ENCODE data around the gene MAPKAP1.

The MAPKAP1 gene

DNA sequence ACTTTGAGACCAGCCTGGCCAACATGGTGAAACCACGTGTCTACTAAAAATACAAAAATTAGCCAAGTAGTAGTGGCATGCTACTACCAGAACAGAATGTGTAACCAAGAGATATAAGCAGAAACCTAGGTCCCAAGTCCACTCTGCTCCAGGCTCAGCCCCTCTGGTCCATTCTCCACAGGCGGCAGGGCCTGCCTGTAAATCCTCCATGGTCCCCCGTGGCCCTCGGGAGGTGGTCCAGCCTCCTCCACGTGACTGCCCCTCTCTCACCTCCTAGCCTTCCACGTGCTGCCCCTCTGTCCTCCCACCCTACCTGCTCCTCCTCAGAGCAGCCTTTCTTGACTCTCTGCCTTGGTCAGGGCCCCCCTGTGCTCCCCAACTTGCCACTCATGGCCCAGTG is 318.0 kb downstream of the MAPKAP1 start:
- Histone ChIP-seq H3K27ac (ENCODE audit: low read depth, low read length) (no peak overlapping the region), H3K4me3 (ENCODE audit: low read length) (no peak overlapping the region)

DNA sequence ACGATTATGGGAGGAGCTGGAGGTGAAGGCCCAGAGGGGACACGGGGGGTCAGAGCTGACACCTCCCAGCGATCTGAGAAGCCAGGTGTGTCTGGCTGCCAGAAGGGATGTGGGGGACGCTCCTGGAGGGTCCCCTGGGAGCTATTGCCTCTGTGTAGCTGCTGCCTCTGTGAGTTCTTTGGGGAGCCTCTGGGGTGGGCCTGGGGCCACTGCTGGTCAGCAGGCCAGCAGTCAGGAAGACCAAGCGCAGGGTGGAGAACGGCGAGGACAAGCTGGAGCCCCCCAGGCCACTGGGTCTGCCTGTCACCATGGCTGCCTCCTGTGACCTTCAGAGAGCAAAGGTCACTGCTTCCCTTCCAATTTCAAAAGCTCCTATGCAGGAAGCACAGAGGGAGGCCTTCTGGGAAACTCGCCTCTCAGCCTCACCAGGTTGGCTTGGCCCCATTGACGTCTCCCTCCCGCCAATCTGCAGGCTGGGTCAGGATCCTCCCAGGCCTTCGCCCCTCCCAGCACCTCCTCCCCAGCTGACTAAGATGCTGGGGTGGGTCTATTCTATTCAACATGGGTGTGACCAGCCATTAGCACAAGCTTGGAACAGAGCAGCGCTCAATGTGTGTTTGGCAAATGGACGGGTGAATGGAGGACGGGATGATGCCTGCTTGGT is 319.0 kb downstream of the MAPKAP1 start:
- Histone ChIP-seq H3K9me3 (ENCODE audit: control insufficient read depth, insufficient read depth, low read length) (no peaks in the 10 kb centered on the region), H3K9me2 (replicated peaks; ENCODE audit: control insufficient read depth, low read length) (no peaks in the 10 kb centered on the region), H3K4me3 (ENCODE audit: low read length) (no peak overlapping the region), H3K79me2 (ENCODE audit: control insufficient read depth, low read length) (no peaks in the 10 kb centered on the region), H4K20me1 (ENCODE audit: control insufficient read depth, insufficient read depth, low read depth, low read length) (no peaks in the 10 kb centered on the region), H3K4me2 (ENCODE audit: low read length) (no peak overlapping the region), H3F3A (ENCODE audit: control insufficient read depth, insufficient read depth) (no peaks in the 10 kb centered on the region), H3K36me3 (ENCODE audit: control insufficient read depth, low read length) (no peaks in the 10 kb centered on the region), H3K27me3 (ENCODE audit: control insufficient read depth, low read length) (no peaks in the 10 kb centered on the region), H3K4me1 (ENCODE audit: control insufficient read depth, low read length) (no peaks in the 10 kb centered on the region), H3K27ac (ENCODE audit: low read depth, low read length) (no peak overlapping the region)
- TF ChIP-seq, protein P1, sequence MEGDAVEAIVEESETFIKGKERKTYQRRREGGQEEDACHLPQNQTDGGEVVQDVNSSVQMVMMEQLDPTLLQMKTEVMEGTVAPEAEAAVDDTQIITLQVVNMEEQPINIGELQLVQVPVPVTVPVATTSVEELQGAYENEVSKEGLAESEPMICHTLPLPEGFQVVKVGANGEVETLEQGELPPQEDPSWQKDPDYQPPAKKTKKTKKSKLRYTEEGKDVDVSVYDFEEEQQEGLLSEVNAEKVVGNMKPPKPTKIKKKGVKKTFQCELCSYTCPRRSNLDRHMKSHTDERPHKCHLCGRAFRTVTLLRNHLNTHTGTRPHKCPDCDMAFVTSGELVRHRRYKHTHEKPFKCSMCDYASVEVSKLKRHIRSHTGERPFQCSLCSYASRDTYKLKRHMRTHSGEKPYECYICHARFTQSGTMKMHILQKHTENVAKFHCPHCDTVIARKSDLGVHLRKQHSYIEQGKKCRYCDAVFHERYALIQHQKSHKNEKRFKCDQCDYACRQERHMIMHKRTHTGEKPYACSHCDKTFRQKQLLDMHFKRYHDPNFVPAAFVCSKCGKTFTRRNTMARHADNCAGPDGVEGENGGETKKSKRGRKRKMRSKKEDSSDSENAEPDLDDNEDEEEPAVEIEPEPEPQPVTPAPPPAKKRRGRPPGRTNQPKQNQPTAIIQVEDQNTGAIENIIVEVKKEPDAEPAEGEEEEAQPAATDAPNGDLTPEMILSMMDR (IDR thresholded peaks at IDR 0.05; ENCODE audit: low read depth, low read length, poor library complexity, severe bottlenecking), result no peak
- TF ChIP-seq EZH2phosphoT487 (IDR thresholded peaks at IDR 0.05; ENCODE audit: borderline replicate concordance, low read length), result no peak

More for the DNA sequence above, 318.0 kb downstream of the MAPKAP1 start:
- no peaks in the 10 kb centered on the region for H4K20me1 ChIP-seq (ENCODE audit: control insufficient read depth, insufficient read depth, low read depth, low read length)
- no peaks in the 10 kb centered on the region for H3F3A ChIP-seq (ENCODE audit: control insufficient read depth, insufficient read depth)
- no peaks in the 10 kb centered on the region for H3K79me2 ChIP-seq (ENCODE audit: control insufficient read depth, low read length)
- no peaks in the 10 kb centered on the region for H3K4me1 ChIP-seq (ENCODE audit: control insufficient read depth, low read length)
- H3K9me3 ChIP-seq (ENCODE audit: control insufficient read depth, insufficient read depth, low read length), result no peaks in the 10 kb centered on the region
- TF ChIP-seq, protein P1 (IDR thresholded peaks at IDR 0.05; ENCODE audit: low read depth, low read length, poor library complexity, severe bottlenecking), result no peak
- TF ChIP-seq EZH2phosphoT487 (IDR thresholded peaks at IDR 0.05; ENCODE audit: borderline replicate concordance, low read length), result no peak
- no peak overlapping the region for H3K4me2 ChIP-seq (ENCODE audit: low read length)
- no peaks in the 10 kb centered on the region for H3K9me2 ChIP-seq (replicated peaks; ENCODE audit: control insufficient read depth, low read length)
- H3K27me3 ChIP-seq (ENCODE audit: control insufficient read depth, low read length), result no peaks in the 10 kb centered on the region
- H3K36me3 ChIP-seq (ENCODE audit: control insufficient read depth, low read length), result no peaks in the 10 kb centered on the region
